ENCODE data around the gene RELN.
"Not testable (repeated sequence)": the region's sequence is repeated elsewhere in the genome, so short reads cannot be mapped to it uniquely, and the experiment has no call there.

RELN gene

DNA sequence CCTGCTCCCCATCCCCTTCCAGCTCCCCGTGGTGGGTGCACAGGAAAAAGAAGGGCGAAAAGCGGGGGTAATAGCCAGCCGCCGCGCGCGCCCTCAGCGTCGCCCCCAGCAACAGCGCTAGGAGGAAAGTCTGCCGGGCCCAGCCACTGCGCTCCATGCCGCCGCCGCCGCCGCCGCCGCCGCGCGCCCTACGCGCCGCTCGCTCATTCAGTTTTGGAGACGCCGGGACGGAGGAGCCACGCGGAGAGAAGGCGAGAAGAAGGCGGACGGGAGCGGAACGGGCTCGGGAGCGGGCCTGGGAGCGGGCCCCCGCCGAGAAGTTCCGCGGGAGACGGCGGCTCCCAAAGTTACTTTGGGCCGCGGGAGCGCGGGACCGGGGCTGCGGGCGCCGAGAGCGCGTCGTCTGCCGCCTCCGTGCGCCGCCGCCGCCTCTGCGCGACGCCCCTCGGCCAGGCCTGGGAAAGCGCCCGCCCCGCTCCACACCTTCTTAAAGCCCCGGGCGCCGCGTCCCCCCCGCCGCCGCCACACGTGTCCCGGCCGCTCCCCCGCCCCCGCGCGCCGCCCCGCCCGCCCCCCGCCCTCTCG, at the start of gene RELN:
Gene RELN, minus strand, starts transcription at position 459 of the 585 bp plus-strand sequence. Its CDS starts 302 bp downstream, at position 157.
- no peak for DNase-seq

DNA sequence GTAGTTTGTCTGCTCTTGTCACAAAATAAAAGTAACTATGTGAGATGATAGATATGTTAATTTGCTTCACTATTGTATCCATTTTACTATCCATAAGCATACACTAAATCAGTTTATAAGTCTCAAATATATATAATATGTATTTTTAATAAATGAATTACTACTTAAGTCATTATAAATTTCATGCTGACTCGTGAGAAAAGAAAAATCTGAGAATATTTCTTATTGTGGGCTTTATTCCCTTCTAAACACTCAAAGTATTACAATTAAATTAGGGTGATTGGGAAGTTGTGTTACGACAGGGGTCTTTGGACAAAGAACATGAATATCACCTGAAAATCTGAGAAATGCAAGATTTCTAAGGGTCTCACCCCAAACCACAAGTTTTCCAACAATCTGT, 48.7 kb upstream of the RELN start:
- DNase-seq, result no peak

- not testable (repeated sequence) for DNase-seq
Observed at GRCh38 chr7:104036889-104037288, 47.4 kb upstream of the RELN start.

GRCh38 chr7:104035351-104035750, 45.9 kb upstream of the RELN start:
- no peak for DNase-seq

GRCh38 chr7:104034679-104035078, 45.2 kb upstream of the RELN start:
- DNase-seq, result no peak

DNA sequence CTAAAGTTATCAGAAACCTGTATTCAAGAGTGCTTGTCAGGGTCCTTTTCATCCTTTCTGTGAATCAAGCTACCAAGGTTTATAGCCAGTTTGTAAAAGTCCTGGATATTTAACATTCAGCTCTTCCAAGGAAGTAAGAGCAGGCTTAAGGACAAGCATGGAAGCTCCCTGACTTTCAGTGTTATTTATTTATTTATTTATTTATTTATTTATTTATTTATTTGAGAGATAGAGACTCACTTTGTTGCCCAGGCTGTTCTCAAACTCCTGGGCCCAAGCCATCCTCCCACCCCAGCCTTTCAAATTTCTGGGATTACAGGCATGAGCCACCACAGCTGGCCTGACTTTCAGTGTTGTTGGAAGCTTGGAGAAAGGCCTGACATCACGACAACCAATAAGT, 44.4 kb upstream of the RELN start:
- no peak for DNase-seq

DNA sequence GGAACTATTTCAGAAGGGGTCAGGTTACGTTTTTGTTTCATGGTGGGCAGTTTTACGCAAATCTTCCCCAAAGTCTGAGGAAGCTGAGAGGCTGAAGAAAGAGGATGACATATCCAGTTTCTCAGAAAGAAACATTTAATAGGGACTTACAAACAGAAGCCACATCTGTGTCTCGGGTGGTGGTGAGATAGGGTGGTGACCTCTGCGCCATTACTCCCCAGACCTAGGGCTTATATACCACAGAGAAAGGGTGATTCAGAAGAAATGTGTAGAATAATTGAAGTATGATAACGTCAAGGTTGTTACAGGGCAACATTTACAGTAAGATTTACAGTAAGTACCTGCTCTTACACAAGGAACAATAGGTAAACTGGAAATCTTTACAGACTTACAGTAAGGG, 43.0 kb upstream of the RELN start:
- DNase-seq, result no peak

- DNase-seq, result no peak
Observed at GRCh38 chr7:104029765-104030164, 40.3 kb upstream of the RELN start.

- DNase-seq, result no peak
Observed at GRCh38 chr7:104024632-104025031, 35.2 kb upstream of the RELN start.

GRCh38 chr7:104023100-104023499, 33.6 kb upstream of the RELN start:
- DNase-seq, result no peak

DNA sequence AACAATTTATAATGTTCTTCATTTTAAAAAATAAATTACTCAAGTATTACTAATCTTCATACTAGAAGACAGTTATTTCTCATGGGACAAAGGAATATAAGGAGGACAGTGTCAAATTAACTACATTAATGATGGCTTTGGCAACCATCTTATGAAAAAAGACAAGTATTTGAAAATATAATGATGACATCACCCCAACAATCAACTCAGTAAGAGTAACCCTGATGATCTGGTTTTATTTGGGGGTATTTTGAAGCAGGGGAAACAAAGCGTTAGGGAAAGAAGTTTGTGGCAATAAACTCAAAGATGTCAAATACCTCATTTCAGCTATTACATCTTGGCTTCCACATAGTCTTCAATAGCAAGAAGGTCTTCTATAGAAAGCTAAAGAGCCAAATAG, 29.0 kb upstream of the RELN start:
- no peak for DNase-seq

- no peak for DNase-seq
Observed at GRCh38 chr7:104017001-104017400, 27.5 kb upstream of the RELN start.

DNA sequence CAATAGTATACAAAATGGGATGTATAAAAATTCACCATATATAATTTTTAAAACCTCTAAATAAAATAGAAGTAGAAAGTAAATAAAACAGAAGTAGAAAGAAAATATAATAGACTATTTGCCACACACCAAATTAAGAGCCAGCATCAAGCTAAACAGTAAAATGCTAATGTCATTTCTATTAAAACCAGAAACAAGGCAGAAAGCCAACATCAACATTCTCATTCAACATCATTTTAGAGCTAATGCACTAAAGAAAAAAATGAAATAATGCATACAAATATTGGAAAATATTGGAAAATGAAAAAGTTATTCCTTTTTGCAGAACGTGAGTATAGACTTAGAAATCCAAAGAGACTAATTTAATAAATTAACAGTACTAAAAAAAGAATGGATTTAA, 23.4 kb upstream of the RELN start:
- no peak for DNase-seq

- DNase-seq, result no peak
Observed at GRCh38 chr7:104011829-104012228, 22.4 kb upstream of the RELN start.

- no peak for DNase-seq
Observed at GRCh38 chr7:104010052-104010909, 20.8 kb upstream of the RELN start.

DNA sequence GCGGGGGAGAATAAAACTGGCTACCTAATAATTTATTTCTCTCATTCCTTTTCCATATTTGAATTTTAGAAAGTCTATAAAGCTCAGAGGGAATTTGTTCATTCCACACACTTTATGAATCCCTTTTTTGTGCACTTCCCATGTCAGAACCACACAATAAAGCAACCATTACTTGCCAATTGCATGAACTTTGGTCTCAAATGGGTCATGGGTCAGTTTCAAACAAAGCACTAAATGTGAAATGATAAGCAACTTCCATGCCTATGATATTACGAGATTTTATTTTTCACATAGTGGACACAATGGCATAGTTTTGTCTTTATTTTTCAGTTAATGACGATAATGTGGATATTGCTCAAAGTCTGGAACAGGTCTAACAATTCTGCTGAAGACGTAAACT, 18.6 kb upstream of the RELN start:
- DNase-seq, result no peak

DNA sequence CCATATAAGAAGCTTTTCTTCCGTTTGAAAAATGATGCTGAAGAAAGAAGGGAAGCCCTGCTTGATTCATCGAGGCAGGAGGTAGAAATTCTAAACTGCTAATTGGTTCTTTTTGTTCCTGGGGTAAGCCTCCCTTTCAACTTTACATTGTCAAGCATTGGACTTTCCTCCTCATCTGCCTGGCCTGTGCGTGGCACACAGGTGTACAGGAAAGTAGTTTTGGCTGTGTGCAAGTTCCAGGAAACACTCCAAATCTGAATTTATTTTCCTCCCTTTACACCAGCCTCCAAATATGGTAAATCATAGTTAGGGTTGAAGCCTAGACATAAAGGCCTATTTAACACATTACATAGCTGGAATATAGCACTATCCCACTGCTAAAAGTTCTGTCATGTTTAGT, 18.2 kb upstream of the RELN start:
- no peak for DNase-seq

DNA sequence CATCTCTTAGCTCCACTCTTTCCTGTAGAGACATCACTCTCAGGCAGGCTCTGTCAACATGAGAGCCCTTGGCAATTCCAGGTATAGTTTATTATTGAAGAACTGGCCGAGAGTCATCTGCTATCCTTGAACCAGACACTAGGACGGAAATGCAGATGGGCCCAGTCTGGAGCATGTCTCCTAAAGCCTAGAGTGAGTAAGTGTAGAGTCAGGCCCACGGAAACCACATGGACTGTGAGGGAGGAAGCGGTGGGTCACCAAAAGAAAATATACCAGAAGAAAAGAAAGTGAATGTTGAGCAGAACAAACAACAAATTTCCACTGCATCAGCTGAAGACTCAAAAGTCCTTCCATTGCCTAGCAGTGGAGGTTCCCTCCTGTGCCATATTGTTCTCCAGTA, 15.7 kb upstream of the RELN start:
- no peak for DNase-seq

DNA sequence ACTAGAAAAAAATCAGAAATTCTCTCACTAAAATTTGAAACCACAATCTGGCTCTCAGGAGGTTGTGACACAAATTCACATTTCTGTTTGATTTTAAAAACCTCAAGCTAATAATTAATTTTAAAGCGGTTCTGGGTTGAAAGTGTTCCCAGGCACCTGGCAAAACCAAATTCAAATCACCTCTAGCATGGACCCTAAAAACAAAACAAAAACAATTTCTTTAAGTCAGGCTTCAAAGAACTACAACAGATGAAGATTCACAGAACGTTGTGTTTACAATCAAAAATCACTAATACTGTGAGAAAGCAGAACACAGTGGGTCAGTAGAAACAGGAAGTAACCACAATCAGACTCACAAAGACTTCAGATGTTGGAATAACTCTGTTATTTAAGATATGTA, 7.2 kb upstream of the RELN start:
- DNase-seq, result no peak

GRCh38 chr7:103996017-103996551, 6.6 kb upstream of the RELN start:
- no peak for DNase-seq

DNA sequence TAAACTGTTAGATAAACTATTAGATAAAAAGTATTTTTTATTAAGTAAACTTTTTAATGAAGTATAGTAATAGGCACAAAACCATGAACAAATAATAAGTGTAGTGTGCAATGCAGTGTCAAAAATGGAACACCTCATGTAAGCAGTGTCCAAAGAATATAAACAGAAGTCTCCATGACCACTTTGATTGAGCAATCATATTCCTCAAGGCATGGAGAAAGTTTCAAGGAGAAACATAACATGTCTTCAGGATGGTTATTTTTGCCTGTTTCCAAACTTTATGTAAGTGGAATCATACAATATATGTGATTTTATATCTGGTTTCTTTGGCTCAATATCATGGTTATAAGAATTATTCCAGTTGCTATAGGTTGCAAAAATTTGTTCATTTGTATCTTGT, 6.1 kb upstream of the RELN start:
- no peak for DNase-seq

GRCh38 chr7:103993551-103993950, 4.1 kb upstream of the RELN start:
- no peak for DNase-seq

- no peak for DNase-seq
Observed at GRCh38 chr7:103991406-103991805, 1.9 kb upstream of the RELN start.

GRCh38 chr7:103990991-103991390, 1.5 kb upstream of the RELN start:
- no peak for DNase-seq

Data from NCI-H1048 (cell line).